ENCODE data around the gene EEA1.

Gene EEA1

DNA sequence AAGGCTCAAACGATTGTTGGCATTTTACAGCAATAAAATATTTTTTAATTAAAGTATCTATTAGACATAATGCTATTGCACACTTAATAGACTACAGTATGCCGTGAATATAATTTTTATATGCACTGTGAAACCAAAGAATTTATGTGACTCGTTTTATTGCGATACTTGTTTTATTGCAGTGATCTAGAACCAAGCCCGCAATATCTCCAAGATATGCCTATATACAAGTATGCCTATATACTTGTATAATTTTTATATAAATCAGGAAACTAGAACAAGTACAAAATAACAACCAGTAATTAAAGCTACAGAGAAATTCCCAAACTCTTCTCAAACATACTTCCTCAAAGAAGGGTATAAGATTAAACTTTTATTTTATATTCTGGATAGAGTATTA is 31.3 kb downstream of the EEA1 start:
- DNase-seq (ENCODE audit: extremely low read depth in 1 of 2, low read depth in 1 of 2): no peak

DNA sequence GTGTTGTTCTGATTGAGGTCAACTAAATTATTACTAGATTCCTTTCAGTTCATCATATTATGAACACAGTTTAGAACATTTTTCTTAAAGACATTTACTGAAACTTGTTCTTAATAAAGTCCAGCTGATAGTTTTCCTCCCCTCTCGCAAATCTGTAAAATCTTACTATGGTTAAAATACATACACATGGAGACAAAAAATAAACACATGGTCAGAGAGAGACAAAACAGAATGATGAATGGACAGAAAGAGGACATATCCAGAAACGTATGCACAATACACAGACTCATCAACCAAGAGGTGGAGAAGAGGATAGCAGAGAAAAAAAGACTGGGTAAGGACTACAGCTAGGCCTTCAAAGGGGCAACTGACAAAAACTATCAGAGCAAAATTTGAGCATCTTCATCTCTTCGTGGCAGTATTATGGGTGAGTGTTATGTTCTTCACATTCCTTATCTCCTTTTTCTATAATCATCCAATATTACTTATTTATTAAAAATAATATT is 38.4 kb downstream of the EEA1 start:
- no peak for DNase-seq (ENCODE audit: extremely low read depth in 1 of 2, low read depth in 1 of 2)

DNA sequence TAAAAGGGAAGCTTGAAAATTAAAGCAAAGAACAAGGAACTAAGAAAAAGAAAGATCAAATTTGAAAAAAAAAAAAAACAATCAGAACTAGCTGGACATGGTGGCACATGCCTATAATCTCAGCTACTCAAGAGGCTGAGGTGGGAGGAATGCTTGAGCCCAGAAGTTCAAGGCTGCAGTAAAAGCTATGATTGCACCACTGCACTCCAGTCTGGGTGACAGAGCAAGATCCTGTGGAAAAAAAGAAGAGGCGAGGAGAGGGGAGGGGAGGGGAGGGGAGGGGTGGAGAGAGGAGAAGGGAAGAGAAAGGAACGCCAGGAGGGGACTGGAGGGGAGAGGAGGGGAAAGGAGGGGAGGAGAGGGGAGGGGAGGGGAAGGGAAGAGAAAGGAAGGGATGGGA is 43.0 kb downstream of the EEA1 start:
- no peak for DNase-seq (ENCODE audit: extremely low read depth in 1 of 2, low read depth in 1 of 2)

DNA sequence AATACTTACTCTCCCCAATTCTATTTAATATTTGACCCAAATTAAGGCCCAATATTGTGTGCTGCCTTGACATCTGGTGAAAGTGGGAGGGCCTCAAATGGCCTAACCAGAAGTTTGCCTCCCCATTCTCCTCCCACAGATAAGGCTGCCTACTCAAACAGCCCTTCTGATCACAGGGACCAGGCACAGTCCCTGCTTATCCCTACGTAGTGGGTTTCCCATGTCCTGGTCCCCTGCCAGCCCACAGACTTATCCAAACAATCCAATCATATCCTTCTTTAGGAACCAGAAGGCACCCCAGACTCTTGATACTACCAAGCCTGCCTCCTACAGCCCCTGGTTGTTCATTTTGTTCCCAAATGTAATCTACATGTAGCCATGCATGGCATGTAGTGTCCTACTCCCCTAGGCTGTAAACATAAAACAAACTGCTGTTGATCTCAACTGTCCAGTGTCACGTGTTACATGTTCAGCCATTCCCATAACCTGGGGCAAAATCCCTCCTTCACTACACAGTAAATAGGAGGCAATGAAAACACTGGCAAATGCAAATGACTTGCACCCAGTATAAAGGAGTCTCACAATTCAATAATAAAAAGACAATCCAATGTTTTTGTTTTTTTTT is 49.3 kb downstream of the EEA1 start:
- DNase-seq (ENCODE audit: extremely low read depth in 1 of 2, low read depth in 1 of 2): no peak

DNA sequence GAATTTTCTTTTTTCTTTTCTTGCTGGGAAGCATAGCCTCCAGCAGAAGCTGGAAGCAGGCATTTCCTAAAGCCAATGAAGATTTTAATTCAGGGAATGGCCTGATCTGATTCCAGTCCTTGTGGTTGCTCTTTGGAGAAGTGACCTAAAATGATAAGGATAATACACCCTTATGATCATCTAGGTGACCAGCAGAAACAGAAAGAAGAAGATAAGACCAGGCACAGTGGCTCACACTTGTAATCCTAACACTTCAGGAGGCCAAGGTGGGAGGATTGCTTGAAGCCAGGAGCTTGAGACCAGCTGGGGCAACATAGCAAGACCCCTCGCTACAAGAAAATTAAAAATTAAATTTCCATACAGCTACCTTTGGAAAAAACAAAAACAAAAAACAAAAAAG is 51.2 kb downstream of the EEA1 start:
- no peak for DNase-seq (ENCODE audit: extremely low read depth in 1 of 2, low read depth in 1 of 2)

DNA sequence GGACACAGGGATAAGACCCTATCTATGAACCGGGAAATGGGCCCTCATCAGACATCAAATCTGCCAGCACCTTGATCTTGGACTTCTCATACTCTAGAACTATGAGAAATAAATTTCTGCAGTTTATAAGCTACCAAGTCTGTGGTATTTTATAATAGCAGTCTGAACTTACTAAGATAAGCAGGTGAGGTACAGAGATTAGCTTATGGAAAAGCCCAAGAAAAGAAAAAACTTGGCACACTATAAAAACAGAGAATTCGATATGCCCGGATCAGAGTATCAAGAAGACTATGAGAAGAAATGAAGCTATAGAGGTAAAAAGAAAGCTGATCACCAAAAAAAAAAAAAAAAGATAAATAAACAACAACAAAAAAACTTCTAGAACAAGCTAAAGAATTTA is 52.6 kb downstream of the EEA1 start:
- no peak for DNase-seq (ENCODE audit: extremely low read depth in 1 of 2, low read depth in 1 of 2)

DNA sequence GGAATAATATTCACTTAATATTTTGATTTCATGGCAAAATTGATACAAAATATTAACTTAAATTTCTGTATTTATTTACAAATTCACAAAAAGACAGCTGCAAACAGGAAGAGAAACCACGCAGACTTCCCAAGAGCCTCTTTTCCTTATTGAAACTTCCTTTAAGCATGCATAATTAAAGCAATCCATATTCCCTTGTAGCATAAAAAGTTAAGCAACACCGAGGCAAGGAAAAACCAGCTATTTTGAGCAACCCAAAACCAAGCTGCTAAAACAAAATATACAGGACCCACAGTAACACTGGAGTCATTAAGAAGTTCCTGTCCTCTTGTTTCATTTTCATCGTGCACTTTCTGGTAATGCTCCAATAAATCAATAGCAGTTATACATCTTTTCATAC is 58.0 kb downstream of the EEA1 start:
- no peak for DNase-seq (ENCODE audit: extremely low read depth in 1 of 2, low read depth in 1 of 2)

DNA sequence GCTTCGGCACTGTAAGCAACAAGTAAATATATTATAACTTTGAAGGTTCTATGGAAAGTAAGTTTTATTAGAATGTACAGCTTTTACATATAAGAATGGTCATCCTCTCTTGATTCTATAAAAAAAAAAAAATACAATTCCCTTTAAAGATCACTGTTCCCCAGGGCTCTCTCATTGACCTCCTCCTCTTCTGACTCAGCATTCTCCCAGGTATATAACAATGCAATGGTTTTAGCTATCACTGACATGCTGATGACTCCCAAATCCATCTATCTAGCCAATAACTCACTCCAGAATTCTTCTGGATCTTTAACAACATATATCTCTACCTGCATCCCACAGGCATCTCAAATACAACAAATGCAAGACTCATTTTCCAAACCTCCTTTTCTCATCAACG is 62.7 kb downstream of the EEA1 start:
- no peak for DNase-seq (ENCODE audit: extremely low read depth in 1 of 2, low read depth in 1 of 2)

DNA sequence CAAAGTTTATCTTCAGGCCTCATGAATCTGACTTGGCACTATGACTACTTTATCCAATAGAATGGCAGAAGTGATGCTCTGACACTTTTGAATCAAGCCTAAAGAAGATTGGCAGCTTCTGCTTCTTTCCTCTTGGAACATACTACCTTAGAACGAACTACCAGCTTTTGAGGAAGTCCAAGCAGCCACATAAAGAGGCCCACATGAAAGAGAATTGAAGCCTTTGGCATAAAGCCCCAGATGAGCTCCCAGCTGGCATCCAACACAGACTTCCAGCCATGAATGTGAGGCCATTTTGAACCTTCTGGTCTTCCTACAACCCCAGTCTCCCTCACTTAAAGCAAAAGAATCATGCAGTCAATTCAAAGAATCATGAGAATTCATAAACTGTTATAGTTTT is 65.8 kb downstream of the EEA1 start:
- DNase-seq (ENCODE audit: extremely low read depth in 1 of 2, low read depth in 1 of 2): no peak

DNA sequence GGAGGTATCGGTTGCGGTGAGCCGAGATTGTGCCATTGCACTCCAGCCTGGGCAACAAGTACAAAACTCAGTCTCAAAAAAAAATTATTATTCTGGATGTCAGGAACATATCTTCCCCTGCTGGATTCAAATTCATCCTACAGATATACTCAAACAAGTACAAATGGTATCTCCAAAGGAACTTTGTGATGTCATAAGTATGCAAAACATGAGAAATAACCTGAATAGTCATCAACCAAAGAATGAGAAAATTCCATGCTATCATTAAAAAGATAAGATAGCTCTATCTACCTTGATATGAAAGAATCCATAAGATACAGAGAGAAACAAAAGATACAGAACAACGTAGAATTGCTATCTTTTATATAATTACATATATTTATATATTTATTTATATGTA is 67.7 kb downstream of the EEA1 start:
- DNase-seq (ENCODE audit: extremely low read depth in 1 of 2, low read depth in 1 of 2): no peak

DNA sequence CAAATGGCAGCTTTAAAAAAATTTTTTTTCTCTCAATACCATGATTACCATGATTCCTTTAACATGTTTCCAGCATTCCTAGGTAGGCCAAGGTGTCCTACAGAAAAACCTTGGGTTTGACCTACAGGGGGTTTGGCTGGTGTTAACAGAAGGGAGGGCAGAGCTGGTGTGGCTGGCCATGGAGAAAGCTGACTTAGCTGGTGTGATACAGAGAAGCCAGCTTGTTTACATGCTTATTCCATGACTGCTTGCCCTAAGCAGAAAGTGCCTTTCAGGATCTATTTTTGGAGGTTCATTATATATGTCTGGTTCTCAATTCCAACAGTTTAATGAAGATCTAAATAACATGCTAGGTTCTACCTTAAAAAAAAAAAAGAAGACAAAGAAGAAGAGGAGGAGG is 68.6 kb downstream of the EEA1 start:
- DNase-seq (ENCODE audit: extremely low read depth in 1 of 2, low read depth in 1 of 2): no peak

DNA sequence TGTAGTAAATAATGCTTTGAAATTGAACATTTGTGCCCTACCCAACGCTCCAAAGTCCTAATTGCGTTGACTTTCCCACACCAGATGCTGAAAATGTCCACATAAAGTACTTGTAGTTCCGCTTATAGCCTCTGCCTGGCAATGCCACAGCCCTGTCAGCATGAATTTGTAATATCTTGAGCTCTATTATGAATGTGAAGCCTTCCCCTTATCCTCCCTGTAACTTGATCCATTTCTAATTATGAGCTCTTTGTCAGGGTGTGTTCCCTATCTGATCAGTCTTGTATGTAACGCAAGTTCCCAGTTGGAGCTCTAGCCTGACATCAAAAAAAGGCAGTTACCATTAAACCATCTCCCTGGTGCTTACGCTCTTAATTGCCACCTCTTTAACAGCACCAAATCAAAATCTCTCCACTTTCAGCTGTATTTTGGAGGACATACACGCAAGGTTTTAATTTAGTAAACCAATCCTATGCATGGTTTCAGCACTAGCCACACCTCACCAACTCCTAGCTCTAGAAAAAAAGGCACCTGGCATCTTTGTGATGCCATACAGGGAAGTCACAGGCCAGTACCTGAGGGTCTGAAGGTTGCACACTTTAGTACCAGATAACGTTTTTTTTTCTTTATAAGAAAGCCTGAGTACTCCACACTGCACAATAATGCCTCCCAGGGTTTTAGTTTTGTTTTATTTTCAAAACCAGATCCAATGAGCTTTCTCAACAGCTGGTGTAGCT is 69.3 kb downstream of the EEA1 start:
- DNase-seq (ENCODE audit: extremely low read depth in 1 of 2, low read depth in 1 of 2): no peak

DNA sequence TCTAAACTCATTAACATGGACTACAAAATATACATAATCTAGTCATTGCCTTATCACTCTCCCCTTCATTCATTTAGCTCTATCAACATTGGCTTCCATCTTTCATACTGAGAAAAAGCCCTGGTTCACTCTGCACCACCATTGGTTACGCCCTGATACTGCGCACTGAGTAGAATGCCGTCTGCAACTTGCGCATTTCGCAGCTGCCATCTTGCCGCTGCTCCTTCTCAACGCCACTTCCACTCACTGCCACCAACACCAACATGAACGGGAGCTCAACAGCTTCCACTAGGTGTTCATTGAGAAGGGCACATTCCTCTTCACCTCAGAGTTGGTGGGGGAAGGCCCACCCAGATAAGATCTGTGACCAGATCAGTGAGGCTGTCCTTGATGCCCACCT is 71.3 kb downstream of the EEA1 start:
- DNase-seq (ENCODE audit: extremely low read depth in 1 of 2, low read depth in 1 of 2): no peak

DNA sequence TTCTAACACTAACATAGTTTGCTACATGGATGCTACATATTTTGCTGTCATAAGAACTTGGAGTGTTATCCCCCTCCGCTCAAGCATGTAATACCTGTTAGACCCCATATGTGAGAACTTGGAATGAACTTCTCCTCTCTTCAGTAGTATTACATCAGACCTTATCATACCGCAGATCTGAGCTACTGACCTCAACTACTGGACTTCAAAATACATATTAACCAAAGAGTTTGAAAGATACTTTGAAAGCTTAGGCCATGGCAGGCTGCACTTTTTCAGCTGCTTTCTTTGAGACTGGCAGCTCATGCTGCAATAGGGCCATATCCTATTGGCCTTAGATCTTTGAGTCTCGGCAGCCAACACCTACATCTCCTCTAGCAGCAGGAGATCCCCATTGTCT is 74.8 kb downstream of the EEA1 start:
- DNase-seq (ENCODE audit: extremely low read depth in 1 of 2, low read depth in 1 of 2): no peak

DNA sequence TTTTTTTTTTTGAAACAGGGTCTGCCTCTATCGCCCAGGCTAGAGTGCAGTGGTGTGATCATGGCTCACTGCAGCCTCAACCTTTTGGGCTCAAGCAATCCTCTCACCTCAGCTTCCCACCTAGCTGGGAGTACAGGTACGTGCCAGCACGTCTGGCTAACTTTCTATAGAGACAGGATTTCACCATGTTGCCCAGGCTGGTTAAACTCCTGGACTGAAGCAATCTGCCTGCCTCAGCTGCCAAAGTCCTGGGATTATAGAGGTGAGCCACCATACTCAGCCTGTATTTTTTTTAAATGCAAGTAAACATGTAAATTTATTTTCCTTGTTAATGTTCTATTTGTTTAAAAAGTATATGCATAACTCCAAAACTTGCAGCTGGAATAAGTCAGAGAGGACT is 80.4 kb downstream of the EEA1 start:
- DNase-seq (ENCODE audit: extremely low read depth in 1 of 2, low read depth in 1 of 2): no peak

DNA sequence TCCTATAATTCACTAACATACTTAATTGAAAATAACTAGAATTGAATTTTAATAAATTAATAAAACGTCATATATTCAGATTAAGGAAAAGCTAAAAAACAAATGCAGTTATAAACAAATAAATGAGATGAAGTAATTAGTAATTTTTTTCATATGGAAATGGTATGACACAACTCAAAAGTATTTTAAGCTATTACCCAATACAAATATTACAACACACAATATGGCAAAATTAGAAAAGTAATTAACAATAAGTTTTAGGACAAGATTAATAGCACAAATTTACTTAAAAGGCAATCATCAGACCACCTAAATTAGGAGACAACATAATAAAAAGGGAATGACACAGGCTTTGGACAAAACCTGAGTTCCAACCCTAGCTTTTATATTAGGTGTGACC is 81.7 kb downstream of the EEA1 start:
- no peak for DNase-seq (ENCODE audit: extremely low read depth in 1 of 2, low read depth in 1 of 2)

DNA sequence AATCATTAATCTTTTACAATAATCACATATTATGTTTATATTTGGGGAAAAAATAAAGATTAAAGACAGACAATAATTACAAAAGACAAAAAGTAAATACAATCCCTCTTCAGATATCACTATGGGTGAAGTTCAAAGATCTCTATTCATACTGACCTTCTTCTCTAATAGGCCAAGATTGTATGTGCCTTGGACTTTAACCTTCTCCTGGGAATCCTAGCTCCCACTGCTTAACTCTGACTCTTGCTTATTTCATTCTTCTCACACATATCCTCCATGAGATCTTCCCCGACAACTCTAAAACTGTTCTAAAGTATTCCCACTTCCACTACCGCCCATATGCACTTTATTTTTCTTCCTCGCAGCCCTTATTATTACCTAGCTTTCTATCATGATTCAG is 83.8 kb downstream of the EEA1 start:
- DNase-seq (ENCODE audit: extremely low read depth in 1 of 2, low read depth in 1 of 2): no peak

DNA sequence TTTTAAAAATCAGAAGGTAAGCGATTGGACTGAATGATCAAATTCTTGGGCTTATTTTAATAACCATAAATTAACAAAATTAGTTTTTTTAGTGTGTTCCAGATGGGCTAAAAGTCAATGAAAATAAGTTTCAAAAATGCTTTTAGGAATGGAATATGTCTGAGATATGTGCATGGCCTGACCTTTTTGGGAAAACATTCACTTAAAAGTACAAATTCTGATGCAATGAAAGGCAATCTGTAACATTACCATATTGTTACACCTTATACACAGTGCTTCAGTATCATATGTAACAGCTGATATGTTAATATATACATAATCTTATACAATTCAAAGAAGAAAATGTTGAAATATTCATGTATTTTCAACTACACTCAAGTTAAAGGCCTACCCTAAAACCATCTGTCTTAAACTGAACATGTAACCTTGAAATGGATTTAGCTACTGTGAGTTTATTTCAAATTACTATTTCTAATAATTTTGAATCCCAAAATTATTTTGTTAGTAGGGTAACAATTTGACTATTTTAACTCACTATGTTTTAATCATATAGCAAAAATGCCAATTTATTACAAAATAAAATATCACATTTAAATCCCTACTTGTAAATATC is 84.8 kb downstream of the EEA1 start:
- no peak for DNase-seq (ENCODE audit: extremely low read depth in 1 of 2, low read depth in 1 of 2)

DNA sequence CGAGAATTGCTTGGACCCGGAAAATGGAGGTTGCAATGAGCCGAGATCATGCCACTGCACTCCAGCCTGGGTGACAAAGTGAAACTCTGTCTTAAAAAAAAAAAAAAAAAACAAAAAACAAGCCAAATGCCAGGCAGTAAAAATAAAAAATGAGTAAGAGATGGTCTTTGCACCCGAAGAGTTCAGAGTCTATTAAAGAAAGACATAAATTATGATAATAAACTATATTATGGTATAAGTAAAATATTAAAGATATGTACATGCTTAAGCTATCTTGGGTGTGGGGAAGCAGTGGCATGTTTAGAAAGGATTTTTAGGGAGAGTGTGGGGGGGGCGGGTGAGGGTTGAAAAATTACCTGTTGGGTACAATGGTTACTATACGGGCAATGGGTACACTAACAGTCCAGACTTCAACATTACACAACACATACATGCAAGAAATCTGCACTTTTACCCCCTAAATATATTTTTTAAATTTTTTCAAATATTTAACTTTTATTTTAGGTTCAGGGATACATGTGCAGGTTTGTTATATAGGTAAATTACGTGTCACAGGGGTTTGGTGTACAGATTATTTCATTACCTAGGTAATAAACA is 99.3 kb downstream of the EEA1 start:
- DNase-seq (ENCODE audit: extremely low read depth in 1 of 2, low read depth in 1 of 2): no peak

DNA sequence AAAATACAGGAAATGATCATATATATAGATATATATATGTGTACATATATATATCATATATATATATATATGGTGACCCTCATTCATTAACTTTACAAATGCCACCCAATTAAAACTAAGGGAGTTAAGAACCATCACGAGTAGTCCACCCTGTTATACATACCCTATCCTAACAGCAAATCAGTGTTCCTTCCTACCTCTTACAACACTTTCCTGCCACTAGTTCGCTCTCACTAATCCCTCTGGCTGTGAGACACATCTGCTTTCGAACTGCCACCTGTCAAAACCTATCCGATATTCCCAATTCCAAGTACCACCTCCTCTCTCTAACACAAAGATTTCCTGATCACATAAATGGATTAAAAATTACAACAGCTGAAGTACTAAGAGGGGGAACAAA is 100.5 kb downstream of the EEA1 start:
- DNase-seq (ENCODE audit: extremely low read depth in 1 of 2, low read depth in 1 of 2): no peak

DNA sequence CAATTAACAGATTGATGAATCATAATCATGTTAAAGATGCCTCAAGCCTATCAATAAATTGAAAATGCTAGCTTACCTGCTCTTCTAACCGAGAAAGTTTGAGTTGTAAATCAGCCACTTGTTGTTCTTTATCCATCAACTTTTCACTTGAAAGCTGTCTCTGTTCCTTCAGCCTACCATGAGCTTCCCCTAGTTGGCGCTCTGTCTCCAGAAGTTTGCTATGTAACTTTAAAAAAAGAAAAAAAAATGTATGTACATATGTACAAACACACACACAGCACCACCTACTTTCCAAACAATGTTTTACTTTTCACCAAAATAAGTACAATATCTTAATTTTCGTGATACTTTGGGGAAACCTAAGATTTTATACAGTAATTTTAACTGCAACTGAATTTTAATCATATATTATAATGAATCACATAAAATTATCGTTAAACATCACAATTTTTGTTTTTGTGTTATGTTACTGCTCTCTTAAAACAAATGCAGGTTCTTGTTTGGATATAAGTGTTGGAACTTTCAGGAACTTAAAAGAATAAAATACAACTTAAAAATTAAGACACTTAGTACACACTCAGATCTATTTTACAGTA is 101.2 kb downstream of the EEA1 start:
- peak in 1 of 2 donors; percentile 4 for DNase-seq (ENCODE audit: extremely low read depth in 1 of 2, low read depth in 1 of 2)

DNA sequence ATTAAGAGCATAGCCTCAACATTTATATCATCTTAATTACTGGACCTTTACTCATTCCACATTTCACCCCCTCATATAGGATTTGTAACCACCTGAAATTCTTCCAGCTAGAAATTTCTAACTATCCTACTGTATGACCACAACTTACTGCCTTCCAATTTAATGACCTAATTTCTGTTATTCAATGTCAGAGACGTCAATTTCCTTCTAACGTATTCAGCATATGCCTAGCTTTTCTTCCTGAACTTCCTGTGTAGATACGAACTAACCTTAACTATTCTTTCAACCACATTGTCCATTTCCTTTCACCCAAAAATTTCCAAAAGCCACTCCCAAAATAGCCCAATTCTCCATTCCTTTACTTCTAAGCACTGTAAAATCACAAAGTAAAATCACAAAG is 108.0 kb downstream of the EEA1 start:
- DNase-seq (ENCODE audit: extremely low read depth in 1 of 2, low read depth in 1 of 2): no peak

Data from stimulated activated CD8-positive, alpha-beta memory T cell treated with anti-CD3 and anti-CD28 coated beads, Interleukin-7, amount 100 ng/mL, for 48 hours (primary cell).